Hypothalamus (tissue), 51 donors: ENCODE measurements around the gene SRR.
"Not testable (repeated sequence)": the region's sequence is repeated elsewhere in the genome, so short reads cannot be mapped to it uniquely, and the experiment has no call there.

Experiments
- DNase-seq, 51 donors: peaks; one replicate each; lab custom pipeline; 2025; lab: John Stamatoyannopoulos, UW

The SRR gene

DNA sequence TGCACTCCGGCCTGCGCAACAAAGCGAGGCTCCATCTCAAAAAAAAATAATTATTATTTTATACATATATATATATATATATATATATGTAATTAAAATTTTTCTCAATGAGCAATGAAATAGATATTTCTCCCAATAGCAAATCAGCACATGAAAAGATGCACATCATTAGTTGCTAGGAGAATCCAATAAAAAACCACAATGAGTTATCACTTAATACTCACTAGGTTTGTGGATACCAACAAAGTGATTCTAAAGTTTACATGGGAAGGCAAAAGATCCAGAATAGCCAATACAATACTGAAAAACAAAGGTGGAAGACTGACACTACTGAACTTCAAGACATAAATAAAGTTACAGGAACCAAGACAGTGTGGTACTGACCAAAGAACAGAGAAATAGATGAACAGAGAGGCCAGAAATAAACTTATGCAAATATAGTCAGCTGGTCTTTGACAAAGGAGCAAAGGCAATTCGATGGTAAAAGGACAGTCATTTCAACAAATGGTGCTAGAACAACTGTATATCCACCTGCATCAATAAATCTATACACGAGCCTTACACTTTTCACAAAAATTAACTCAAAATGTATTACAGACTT lies 13.8 kb upstream of the SRR start:
- no peak for DNase-seq

DNA sequence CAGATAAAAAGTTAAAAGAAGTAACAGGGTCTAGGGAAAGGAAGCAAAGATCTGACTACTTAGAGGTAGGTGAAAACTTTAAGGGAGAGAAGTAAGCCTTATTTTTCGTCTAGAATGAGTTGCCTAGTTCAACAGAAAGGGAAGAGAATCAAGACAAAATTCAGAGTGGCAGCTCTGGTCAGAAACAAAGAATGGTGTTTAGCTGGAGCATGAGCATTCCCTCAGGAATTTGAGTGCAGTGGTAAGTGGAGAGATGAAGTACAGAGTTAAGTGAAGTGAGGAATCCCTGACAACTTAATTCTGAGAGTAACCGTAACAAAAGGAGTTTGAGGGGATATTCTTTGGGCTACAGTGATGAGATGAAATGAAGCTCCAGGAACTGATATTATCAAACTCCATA lies 11.7 kb upstream of the SRR start:
- DNase-seq = no peak

DNA sequence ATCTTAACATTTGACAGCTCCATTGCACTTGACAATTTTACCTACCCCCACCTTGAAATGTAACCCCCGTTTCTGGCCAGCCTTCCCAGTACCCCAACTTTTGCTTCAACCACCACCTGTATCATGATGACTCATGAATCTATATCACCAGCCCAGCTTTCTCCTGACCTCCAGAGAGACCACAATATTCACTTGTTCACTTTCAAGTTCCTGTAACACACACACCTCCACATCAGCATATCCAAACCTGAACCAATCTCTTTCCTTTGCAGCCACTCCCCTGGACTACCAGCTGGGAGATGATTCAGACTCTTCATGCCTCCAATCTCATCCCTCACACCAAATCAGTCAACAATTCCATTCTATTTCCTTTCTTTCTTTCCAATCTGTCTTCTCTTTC lies 8.2 kb upstream of the SRR start:
- DNase-seq = no peak

GRCh38 chr17:2297023-2297422 lies 6.7 kb upstream of the SRR start:
- DNase-seq = no peak

DNA sequence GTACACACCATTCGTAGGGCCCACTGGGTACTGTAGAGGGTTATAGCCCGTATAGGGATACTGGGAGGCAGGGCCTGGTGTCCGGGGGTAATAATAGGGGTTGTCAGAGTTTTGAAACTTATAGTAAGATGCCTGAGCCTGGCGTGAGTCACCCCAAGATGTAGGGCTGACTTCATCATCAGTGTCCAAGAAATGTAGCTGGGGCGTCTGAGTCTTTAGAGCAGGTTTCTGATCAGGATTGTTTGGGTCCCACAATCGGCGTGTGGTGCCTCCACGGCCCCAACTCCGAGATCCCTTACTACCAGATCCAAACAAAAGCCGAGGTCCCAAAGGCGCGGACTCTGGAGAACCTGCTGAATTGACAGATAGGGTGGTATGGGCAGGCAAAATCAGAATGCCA lies 4.6 kb upstream of the SRR start:
- no peak for DNase-seq

- no peak for DNase-seq
These were observed 4.0 kb upstream of the SRR start for GRCh38 chr17:2299756-2300155.

- peak in 1 of 51 donors; percentile 33 for DNase-seq
These were observed 959 bp upstream of the SRR start for GRCh38 chr17:2302778-2303203.

DNA sequence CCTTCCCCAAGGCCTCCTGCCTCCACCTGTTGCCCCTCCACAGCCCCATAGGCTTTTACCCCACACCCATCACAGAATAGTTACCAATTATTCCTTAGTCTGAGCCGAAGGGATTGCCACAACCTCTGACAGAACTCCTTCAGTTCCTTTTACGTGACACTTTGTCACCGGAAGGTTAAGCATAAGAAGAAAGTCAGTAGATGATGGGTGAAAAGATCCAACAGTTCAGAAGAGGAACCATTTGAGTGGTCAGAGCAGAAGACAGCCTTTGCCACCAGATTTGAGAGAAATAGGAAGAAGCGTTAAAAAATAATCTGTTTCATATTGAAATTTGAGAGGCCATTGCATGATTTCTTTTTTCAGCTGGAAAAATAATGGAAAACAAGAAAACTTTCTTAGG lies 1.2 kb downstream of the SRR start:
- DNase-seq = no peak

DNA sequence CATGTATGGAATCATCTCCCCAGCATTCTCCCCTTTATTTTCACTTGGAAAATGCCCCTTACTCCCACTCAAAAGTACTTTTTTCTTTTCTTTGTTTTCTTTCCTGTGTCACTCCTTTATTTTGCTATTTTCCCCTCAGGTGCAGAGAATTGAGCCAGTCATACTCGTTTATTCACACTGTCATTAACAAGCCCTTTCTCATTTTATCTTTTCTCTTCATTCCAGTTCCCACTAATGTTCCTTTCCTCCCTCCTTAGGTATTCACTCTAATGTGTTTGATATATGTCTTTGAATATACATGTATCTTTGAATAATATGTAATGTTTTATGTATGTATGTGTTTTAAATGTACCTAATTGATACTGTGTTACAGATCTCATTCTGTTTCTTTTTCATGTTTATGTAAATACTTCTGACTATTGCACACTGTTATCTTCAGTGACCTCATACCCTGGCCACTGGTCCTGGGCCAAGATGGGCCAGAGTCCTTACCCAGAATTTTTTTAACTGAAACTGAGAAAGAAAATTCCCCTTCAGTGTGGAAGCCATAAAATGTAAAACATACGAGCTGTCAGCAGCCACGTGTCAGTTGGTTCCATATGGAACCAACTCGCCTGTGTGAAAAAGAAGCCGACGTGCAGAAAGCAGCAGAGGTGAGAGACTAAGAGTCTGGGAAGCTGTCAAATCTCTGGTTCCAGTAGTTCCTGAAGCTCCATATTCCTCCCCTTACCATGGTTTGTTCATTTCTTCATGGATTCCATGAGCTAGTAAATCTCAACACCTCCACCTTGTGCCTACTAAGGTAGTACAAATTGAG lies 5.8 kb downstream of the SRR start:
- no peak for DNase-seq

- DNase-seq = no peak
These were observed 9.0 kb downstream of the SRR start for GRCh38 chr17:2312736-2313135.

DNA sequence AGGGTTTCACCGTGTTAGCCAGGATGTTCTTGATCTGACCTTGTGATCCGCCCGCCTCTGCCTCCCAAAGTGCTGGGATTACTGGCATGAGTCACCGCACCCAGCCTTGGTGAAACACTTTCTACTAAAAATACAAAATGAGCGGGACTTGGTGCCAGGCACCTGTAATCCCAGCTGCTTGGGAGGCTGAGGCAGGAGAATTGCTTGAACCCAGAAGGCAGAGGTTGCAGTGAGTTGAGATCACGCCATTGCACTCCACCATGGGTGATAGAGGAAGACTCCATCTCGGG lies 13.1 kb downstream of the SRR start:
- DNase-seq = not testable (repeated sequence)

GRCh38 chr17:2317796-2318195 lies 14.0 kb downstream of the SRR start:
- DNase-seq = no peak

DNA sequence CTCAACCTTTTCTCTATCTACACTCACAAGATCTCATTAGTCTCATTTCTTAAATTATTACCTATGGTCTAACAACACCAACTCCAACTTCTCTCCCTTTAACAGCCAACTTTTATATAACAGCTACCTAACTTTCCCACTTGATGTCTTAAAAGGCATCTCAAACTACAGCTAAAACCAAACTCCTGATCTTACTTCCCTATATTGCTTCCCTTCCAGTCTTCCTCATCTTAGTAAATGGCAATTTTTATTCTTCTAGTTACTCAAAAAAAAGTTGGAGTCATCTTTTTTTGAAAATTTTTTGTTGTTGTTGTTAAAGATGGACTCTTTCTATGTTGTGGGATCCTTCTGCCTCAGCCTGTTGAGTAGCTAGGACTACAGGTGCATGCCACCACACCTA lies 15.3 kb downstream of the SRR start:
- DNase-seq = no peak

- DNase-seq = no peak
These were observed 17.6 kb downstream of the SRR start for GRCh38 chr17:2321399-2321798.

- no peak for DNase-seq
These were observed 20.0 kb downstream of the SRR start for GRCh38 chr17:2323629-2324314.

DNA sequence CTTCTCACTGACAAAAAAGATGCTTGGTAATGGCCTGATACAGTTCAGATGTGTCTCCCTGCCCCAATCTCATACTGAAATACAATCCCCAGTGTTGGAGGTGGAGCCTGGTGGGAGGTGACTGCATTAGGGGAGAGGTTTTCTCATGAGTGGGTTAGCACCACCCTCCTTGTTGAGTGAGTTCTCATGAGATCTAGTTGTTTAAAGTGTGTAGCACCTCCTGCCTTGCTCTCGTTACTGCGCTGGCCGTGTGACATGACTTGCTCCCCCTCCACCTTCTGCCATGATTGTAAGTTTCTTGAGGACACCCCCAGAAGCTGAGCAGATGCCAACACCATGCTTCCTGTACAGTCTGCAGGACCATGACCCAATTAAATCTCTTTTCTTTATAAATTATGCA lies 27.6 kb downstream of the SRR start:
- DNase-seq = no peak

DNA sequence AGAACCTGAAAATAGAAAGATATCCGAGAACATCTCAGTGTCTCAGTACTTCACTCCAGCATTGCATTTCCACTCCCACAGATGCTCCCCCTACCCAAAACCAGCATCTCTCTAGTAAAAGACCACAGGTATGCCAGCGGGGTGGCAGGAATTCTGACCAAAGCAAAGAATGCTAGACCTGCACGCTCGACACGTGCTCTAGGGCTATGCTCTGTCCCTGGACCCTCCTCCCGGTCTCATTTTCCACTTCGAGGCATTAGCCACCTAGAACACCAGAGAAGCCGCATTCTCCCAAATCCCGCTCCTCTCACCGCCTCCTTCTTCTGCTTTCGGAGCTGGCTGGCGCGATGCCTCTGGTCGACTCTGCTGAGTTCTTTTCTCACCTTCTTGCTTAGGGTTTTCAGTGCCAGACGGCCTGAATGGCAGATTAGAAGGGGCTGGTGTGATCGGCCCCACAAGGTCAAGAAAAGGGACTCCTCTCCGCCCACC lies 32.0 kb downstream of the SRR start:
- peak in 1 of 51 donors; percentile 67 for DNase-seq

- peak; percentile 31 to 95 (median 85) for DNase-seq
These were observed 32.6 kb downstream of the SRR start, which contains the start of gene TSR1 for GRCh38 chr17:2336215-2336851. TSR1 (minus strand) TSS chr17:2336457; CDS start chr17:2336427, 30 bp downstream.

DNA sequence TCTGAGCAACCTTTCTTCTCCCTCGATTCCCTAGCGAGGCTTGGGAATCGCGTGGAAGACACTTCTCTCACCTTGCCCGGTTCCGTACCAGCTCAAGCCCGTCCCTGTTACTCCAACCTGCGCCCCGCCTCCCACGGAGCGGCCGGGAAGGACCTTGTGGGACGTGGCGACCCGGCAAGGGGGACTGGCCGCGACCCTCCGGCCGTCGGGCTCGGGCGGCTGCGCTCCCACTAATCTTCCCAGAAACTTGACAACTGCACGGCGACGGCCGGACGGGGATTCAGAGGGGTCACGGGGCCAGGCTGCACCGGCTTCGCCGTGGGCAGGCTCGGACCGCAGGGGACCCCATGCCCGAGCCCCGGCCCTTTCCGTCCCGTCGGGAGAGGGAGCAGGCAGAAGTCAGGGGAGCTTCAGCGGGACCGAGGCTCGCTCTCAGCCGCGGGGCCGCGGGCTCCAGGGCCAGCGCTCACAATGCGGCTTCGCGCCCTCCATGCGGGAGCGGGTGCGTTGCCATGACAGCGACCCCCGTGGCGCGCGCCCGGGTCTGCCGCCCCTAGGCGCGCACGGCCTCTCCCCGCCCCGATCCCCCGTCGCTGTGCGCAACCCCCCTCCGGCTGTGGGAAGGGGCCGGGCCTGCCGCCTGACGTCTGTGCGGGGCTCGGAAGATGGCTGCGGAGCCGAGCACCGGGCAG lies 33.2 kb downstream of the SRR start, which contains the start of gene SGSM2:
Gene SGSM2 (plus strand): TSS at position 650 of the 692 bp plus-strand sequence. CDS start 188 bp downstream, outside the sequence.
- DNase-seq = peak in 42 of 51 donors; percentile 4 to 78 (median 50)

DNA sequence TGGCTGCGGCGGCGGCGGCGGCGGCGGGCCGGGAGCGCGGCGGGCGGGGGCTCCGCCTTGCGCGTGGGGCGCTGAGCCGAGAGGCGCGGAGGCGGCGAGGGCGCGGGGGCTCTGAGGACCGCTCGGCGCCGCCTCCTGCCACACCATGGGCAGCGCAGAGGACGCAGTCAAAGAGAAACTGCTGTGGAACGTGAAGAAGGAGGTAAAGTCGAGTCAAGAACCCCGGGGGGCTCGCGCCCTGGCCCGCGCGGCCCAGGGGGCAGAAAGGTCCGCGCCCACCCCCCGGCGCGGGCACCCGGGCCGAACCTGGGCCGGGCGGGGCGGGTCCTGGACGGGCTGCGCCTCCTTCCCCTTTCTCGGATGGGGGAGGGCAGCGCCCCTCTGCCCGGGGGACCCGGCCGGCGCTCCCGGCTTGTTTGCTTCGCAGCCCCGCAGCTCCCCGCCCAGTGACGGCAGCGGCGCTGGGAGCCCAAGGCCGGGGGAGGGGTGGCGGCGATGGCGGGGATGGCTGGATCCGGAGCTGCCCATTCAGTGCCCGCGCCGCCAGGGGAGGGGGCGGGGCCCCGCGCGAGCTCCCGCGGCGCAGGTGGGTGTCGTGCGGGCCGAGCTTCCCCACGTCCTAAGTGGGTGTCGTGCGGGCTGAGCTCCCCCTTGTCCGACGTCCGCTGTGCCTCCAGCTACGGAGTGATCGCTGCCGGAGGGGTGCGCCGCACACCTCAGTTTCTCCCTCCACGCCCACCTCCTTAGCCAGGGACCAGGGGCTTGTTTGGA lies 34.0 kb downstream of the SRR start:
- peak in 38 of 51 donors; percentile 10 to 72 (median 48) for DNase-seq
